Glutamatergic neuron (in vitro differentiated cells): ENCODE measurements around the gene CSPG5. TPM values are rescaled to one million over a fixed set of nuclear protein-coding genes. Genes with fewer than 3 reads are reported as not detected.

Source experiments
- DNase-seq: peaks from one replicate; pipeline ENCODE4 v3.0.0; 2022
- H3K27ac Mint-ChIP-seq: one replicate; pipeline ENCODE4 v1.8.0; 2020; ENCODE audit warnings: mild to moderate bottlenecking, mixed read lengths, inconsistent platforms; ENCODE audit not compliant: unreplicated experiment
- H3K27me3 Mint-ChIP-seq: one replicate; pipeline ENCODE4 v1.8.0; 2020; ENCODE audit warnings: mild to moderate bottlenecking, moderate library complexity, mixed read lengths, inconsistent platforms; ENCODE audit not compliant: unreplicated experiment
- H3K36me3 Mint-ChIP-seq: one replicate; pipeline ENCODE4 v1.8.0; 2020; ENCODE audit warnings: mild to moderate bottlenecking, mixed read lengths, inconsistent platforms; ENCODE audit not compliant: unreplicated experiment
- H3K4me1 Mint-ChIP-seq: one replicate; pipeline ENCODE4 v1.8.0; 2020; ENCODE audit warnings: mild to moderate bottlenecking, low read depth, mixed read lengths, inconsistent platforms; ENCODE audit not compliant: unreplicated experiment
- H3K4me3 Mint-ChIP-seq: one replicate; pipeline ENCODE4 v1.8.0; 2020; ENCODE audit warnings: mild to moderate bottlenecking, mixed read lengths, inconsistent platforms; ENCODE audit not compliant: unreplicated experiment
- H3K9me3 Mint-ChIP-seq: one replicate; pipeline ENCODE4 v1.8.0; 2020; ENCODE audit warnings: mild to moderate bottlenecking, moderate library complexity, mixed read lengths, inconsistent platforms; ENCODE audit not compliant: unreplicated experiment
- total RNA-seq: library from RNA; stranded (reverse); fragmentation: NEBNext Ultra II Directional; extraction: Animal tissue kit (Norgen Biotek cat#: 25700); gene quantifications from one replicate; pipeline ENCODE4 v1.2.1, GENCODE V29; 2021; ENCODE audit not compliant: unreplicated experiment
- TF ChIP-seq, protein P1 (sequence below): fragments of 200-600 bp; sonication (generic); IDR thresholded peaks from one replicate; pipeline ENCODE4 v1.5.0; 2021; ENCODE audit not compliant: partially characterized antibody, unreplicated experiment

Gene CSPG5
- total RNA-seq, 1 donor from 2014 or later = 0.76 TPM

DNA sequence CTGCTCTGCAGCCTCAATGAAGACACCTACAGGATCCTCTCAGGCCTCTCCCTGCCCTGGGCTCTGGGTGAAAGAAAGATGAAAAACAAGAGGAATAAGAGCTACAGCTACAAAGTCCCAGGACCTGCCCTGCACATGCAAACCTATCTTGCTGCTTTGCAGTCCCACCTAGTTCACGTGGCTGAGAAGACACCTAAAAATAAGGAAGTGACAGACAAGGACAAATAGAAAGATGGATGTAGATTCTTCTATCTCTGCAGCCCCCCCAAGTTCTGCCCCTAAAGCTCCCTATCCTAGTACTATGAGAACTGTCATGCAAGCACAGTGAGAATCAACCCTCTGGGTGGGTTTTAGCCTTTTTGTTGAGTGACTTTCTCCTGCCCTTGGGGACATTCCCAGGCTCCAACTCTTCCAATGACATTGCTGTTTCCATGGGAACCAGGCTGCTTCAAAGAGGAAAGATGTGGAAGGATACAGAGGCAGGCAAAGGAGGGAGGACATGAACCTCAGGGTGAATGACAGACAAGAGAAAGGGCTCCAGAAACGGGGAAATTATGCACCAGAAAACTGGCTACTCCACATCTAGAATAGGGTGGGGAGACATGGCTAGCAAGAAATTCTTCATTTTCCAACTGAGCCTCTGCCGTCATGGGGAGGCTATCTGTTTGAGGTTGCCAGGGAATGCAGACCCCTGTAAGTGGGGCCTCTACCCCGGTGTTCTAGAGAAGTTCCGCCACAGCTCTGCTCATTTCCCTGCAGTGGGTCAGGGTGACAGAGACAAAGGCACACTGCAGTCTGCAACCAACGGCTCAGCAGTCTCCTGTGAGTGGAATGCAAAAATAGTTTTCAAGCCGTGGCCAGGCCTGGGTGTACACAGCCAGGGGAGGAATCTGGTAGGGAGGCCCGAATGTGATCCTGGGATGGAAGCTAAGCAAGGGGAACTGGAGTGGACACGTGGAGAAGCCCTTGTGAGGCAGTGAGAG is 5.2 kb downstream of the CSPG5 start:
- TF ChIP-seq, protein P1, sequence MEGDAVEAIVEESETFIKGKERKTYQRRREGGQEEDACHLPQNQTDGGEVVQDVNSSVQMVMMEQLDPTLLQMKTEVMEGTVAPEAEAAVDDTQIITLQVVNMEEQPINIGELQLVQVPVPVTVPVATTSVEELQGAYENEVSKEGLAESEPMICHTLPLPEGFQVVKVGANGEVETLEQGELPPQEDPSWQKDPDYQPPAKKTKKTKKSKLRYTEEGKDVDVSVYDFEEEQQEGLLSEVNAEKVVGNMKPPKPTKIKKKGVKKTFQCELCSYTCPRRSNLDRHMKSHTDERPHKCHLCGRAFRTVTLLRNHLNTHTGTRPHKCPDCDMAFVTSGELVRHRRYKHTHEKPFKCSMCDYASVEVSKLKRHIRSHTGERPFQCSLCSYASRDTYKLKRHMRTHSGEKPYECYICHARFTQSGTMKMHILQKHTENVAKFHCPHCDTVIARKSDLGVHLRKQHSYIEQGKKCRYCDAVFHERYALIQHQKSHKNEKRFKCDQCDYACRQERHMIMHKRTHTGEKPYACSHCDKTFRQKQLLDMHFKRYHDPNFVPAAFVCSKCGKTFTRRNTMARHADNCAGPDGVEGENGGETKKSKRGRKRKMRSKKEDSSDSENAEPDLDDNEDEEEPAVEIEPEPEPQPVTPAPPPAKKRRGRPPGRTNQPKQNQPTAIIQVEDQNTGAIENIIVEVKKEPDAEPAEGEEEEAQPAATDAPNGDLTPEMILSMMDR = no peak
- Mint-ChIP-seq H3K9me3 (peaks cover 6% of the 10 kb centered on the region), H3K36me3 (no peaks in the 10 kb centered on the region), H3K4me3 (peak overlapping the region; percentile 6), H3K27ac (no peak overlapping the region), H3K27me3 (peaks cover 3% of the 10 kb centered on the region), H3K4me1 (peaks cover 22% of the 10 kb centered on the region)
- no peak for DNase-seq

DNA sequence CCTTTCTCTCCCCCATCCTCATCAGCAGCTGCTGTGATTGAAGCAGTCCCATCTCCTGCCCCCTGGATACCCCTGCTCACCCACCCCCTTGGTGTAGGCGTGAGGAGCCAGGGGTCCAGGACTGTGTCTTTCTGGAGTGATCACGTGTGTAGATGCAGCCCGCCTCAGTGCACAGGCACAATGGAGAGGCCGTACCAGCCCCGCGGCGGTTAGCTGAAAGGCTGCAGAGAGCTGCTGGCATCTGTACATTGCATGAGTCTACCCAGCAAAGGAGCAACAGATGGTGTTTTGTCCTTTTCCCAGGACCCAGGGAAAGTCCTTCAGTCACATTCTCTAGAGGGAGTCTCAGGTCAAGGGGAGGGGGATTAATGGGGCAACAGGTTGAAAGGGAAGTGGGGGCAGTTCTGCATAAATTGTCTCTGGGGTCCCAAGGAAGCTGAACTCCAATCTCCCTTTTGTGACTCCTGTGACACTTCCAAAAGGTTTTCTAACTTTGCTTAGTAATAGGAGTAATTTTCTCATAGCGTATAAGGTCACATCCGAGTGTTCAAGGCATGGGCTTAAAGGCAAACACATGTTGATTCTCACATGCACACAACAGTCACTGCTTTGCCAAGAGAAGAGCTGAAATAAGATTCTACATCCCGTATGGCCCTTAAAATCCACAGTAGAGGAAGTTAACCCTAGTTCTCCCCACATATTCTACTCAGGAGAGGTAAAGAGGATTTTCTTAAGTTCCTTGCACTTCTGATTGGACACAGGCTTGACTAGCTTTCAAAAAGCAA is 7.1 kb downstream of the CSPG5 start:
- TF ChIP-seq, protein P1 = no peak
- DNase-seq = peak; percentile 69
- peaks cover 2% of the 10 kb centered on the region for H3K27me3 Mint-ChIP-seq
- no peaks in the 10 kb centered on the region for H3K36me3 Mint-ChIP-seq
- H3K9me3 Mint-ChIP-seq = peaks cover 6% of the 10 kb centered on the region
- peak overlapping the region; percentile 60 for H3K27ac Mint-ChIP-seq
- H3K4me3 Mint-ChIP-seq = no peak overlapping the region
- peaks cover 22% of the 10 kb centered on the region for H3K4me1 Mint-ChIP-seq

DNA sequence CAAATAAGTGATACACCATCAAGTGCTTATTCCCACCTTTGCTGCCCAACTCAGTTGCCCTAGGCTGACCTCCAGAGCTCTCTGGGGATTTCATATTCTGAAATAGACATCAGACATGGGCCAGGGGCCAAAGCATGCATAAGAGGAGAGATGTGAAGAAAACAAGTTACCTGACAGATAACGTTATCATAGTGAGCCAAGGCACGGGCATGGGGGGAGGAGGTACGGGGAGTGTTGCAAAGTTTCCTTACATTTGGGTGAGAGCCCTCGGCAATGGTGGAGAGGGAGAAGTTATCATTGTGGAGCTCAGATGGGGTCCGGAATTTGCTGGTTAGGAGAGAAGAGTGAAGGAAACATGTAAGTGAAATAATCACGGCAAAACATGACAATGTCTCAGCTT is 9.8 kb downstream of the CSPG5 start:
- TF ChIP-seq, protein P1 = no peak
- H3K4me1 Mint-ChIP-seq = peaks cover 22% of the 10 kb centered on the region

DNA sequence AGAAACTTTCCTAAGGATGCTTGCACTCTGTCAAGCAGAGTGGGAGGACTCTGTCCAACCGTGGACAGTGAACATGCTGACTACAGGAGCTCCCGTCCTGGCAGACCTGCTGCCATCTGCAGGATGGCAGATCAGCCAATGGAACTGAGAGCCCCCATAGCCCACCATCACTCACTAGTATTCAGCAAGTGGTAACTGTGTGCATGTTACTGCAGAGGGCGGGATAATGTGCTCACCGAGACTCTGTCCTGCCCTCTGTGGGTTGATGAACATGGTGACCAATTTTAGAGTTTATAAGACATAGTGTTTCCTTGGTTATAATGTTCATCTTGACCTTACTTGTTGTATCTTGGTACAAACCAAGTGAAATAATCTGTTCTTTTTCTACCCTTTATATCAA is 11.5 kb downstream of the CSPG5 start:
- Mint-ChIP-seq H3K36me3 (no peaks in the 10 kb centered on the region), H3K27ac (no peak overlapping the region), H3K9me3 (peaks cover 1% of the 10 kb centered on the region), H3K27me3 (peaks cover 3% of the 10 kb centered on the region), H3K4me3 (no peak overlapping the region), H3K4me1 (peaks cover 9% of the 10 kb centered on the region)
- TF ChIP-seq, protein P1 = no peak
- no peak for DNase-seq

More for the DNA sequence above, 9.8 kb downstream of the CSPG5 start:
- Mint-ChIP-seq H3K36me3 (no peaks in the 10 kb centered on the region), H3K27me3 (peaks cover 4% of the 10 kb centered on the region), H3K4me3 (no peak overlapping the region), H3K27ac (no peak overlapping the region), H3K9me3 (peaks cover 4% of the 10 kb centered on the region)
- DNase-seq = no peak
